ENCODE results near the gene COL11A2. TPM values are rescaled to one million over a fixed set of nuclear protein-coding genes. Genes with fewer than 3 reads are reported as not detected.

Gene COL11A2
- total and polyA plus RNA-seq, 8 donors: 0.15 to 3.1 (median 0.54) TPM

DNA sequence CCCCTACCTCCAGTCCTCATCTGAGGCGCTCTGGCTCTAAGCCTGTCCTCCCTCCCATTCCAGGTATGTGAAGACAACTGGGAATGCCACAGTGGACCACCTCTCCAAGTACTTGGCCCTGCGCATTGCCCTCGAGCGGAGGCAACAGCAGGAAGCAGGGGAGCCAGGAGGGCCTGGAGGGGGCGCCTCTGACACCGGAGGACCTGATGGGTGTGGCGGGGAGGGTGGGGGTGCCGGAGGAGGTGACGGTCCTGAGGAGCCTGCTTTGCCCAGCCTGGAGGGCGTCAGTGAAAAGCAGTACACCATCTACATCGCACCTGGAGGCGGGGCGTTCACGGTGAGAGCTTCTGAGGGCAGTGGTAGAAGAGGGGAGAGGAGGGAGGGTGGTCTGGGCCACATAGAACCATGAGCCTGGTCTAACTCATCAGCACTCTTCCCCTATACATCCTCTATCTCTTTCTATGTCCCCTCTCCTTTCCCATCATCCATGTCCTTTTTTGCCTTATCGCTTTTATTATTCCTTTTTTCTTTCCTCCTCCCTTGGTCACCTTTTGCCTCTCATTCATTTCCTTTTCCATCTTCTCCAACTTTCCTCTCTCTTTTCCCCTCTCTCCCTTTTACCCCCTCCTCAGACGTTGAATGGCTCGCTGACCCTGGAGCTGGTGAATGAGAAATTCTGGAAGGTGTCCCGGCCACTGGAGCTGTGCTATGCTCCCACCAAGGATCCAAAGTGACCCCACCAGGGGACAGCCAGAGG, 19.6 kb upstream of the COL11A2 start:
- peak in 2 of 6 donors; percentile 42 to 65 for DNase-seq
- peaks cover 0 to 8% (median 5%) of the 10 kb centered on the region in 3 donors for H3K4me1 ChIP-seq
- no peak overlapping the region for H3K4me3 ChIP-seq
- WGBS, 2 donors: 90 to 91% methylated on average over 17 to 18 of the region's 18 CpGs
- TF ChIP-seq CTCF (IDR thresholded peaks at IDR 0.05): no peak
- no peak for FAIRE-seq
- intact Hi-C loops (cut with DNase I): no loop called here
- no peak overlapping the region for H3K27ac ChIP-seq
- no peaks in the 10 kb centered on the region for H3K9me3 ChIP-seq
- ATAC-seq: no peak
- H3K27me3 ChIP-seq: no peaks in the 10 kb centered on the region
- peaks cover 0 to 10% (median 0%) of the 10 kb centered on the region in 3 donors for H3K36me3 ChIP-seq

- Histone ChIP-seq H3K27me3 (no peaks in the 10 kb centered on the region), H3K27ac (no peak overlapping the region), H3K9me3 (no peaks in the 10 kb centered on the region), H3K36me3 (peaks cover 0 to 10% (median 0%) of the 10 kb centered on the region in 3 donors), H3K4me3 (no peak overlapping the region), H3K4me1 (peaks cover 0 to 8% (median 5%) of the 10 kb centered on the region in 3 donors)
- no peak for ATAC-seq
- intact Hi-C loops (cut with DNase I): no loop called here
- WGBS, 2 donors: 84 to 91% methylated on average over 15 to 17 of the region's 17 CpGs
- no peak for FAIRE-seq
- TF ChIP-seq CTCF (IDR thresholded peaks at IDR 0.05): no peak
- DNase-seq: peak in 2 of 6 donors; percentile 42 to 63
These were observed 18.9 kb upstream of the COL11A2 start for GRCh38 chr6:33211136-33211535.

DNA sequence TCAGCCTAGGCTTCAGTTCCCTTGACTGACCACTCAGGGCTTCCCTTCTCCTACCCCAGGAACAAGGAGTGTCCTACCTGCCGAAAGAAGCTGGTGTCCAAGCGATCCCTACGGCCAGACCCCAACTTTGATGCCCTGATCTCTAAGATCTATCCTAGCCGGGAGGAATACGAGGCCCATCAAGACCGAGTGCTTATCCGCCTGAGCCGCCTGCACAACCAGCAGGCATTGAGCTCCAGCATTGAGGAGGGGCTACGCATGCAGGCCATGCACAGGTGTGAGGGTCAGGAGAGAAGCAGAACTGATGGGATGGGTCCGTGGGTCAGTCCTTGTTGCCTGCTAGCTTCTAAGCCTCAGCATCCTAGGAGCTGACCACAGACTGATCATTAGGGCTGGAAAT, 17.6 kb upstream of the COL11A2 start:
- 91 to 92% methylated on average over 10 of the region's 10 CpGs for WGBS, 2 donors
- TF ChIP-seq CTCF (IDR thresholded peaks at IDR 0.05): no peak
- FAIRE-seq: no peak
- H3K9me3 ChIP-seq: no peaks in the 10 kb centered on the region
- intact Hi-C loops (cut with DNase I): no loop called here
- DNase-seq: no peak
- no peaks in the 10 kb centered on the region for H3K27me3 ChIP-seq
- no peak for ATAC-seq
- H3K4me3 ChIP-seq: no peak overlapping the region
- peaks cover 0 to 8% (median 5%) of the 10 kb centered on the region in 3 donors for H3K4me1 ChIP-seq
- peaks cover 0 to 10% (median 0%) of the 10 kb centered on the region in 3 donors for H3K36me3 ChIP-seq
- H3K27ac ChIP-seq: no peak overlapping the region

DNA sequence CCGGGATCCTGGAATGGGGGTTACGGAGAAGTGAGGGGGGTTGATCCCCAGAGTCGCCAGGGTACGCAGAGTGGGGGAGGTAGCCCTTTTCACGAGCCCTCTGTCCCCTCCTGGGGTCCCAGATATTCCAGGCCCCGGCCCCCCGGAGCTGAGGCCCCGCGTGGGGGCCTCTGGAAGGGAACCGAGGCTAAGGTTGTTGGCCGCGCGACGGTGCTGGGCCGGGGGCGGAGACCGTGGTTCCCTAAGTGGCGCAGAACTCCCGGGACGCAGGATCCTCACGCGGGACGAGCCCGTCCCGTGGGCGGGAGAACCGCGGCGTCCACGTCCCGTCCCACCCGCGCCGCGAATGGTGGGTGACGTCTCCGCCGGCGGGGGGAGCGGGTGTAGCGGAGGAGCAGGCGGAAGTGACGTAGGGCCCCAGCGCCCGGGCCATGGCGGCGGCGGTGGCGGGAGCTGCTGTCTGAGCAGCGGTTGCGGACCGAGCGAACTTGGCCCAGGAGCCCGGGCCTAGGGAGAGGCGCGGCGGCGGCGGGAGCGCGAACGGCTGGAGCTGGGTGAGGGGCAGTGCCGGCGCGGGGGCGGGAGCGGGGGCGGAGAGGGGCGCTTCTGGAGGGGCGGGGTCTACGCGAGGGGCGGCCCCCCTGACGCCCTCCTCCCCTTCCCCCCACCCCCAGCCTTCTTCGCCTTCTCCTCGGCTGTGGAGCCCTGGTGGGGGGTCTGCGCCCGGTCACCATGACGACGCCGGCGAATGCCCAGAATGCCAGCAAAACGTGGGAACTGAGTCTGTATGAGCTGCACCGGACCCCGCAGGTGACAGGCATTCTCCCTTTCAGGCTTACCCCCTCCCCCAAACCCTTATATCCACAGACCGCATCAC, 16.1 kb upstream of the COL11A2 start, which contains the start of gene RING1:
TSS of gene RING1 (plus strand) at position 410 of the 877 bp plus-strand sequence. CDS start at position 733, 323 bp downstream.
- no peak for TF ChIP-seq CTCF (IDR thresholded peaks at IDR 0.05)
- peaks cover 7 to 11% (median 8%) of the 10 kb centered on the region in 3 donors for H3K4me1 ChIP-seq
- intact Hi-C loops (cut with DNase I): no loop called here
- peaks cover 0 to 14% (median 5%) of the 10 kb centered on the region in 3 donors for H3K36me3 ChIP-seq
- WGBS, 2 donors: 0 to 1% methylated on average over 45 to 84 of the region's 86 CpGs
- peak within 1 kb of the TSS; percentile 81 to 94 (median 92) for H3K27ac ChIP-seq
- peak within 1 kb of the TSS; percentile 62 to 86 (median 73) for H3K4me3 ChIP-seq
- H3K27me3 ChIP-seq: no peaks in the 10 kb centered on the region
- FAIRE-seq (no peak), ATAC-seq (peak; percentile 66 to 81 (median 73)), DNase-seq (peak; percentile 80 to 93 (median 86))
- no peaks in the 10 kb centered on the region for H3K9me3 ChIP-seq
